ENCODE measurements around the gene STK38. TPM values are rescaled to one million over a fixed set of nuclear protein-coding genes. Genes with fewer than 3 reads are reported as not detected.
A peak's percentile ranks its signal among the peaks of the same experiment; 100 is the strongest.

The STK38 gene
- total and polyA plus RNA-seq, 2 donors, result 35.4 to 43.6 TPM

GRCh38 chr6:36555750-36556252 lies 8.5 kb upstream of the STK38 start:
- 32% methylated on average over 1 of the region's 1 CpG for WGBS
- no peak overlapping the region for H3K27ac ChIP-seq (ENCODE audit: low read depth)
- no peak overlapping the region for H3K4me3 ChIP-seq (ENCODE audit: low read depth, low read length)
- no peaks in the 10 kb centered on the region for H3K4me1 ChIP-seq (ENCODE audit: insufficient read depth)
- H3K36me3 ChIP-seq (ENCODE audit: insufficient read depth), result no peaks in the 10 kb centered on the region
- DNase-seq (ENCODE audit: extremely low spot score), result no peak

- Histone ChIP-seq H3K27ac (ENCODE audit: low read depth) (no peak overlapping the region), H3K4me1 (ENCODE audit: insufficient read depth) (no peaks in the 10 kb centered on the region), H3K4me3 (ENCODE audit: low read depth, low read length) (no peak overlapping the region), H3K36me3 (ENCODE audit: insufficient read depth) (no peaks in the 10 kb centered on the region)
- DNase-seq (ENCODE audit: extremely low spot score), result no peak
- WGBS, result 86% methylated on average over 1 of the region's 1 CpG
Observed at GRCh38 chr6:36550473-36551000, 3.3 kb upstream of the STK38 start.

GRCh38 chr6:36548401-36548743 lies 1.1 kb upstream of the STK38 start:
- Histone ChIP-seq H3K4me3 (ENCODE audit: low read depth, low read length) (no peak overlapping the region), H3K27ac (ENCODE audit: low read depth) (no peak overlapping the region), H3K4me1 (ENCODE audit: insufficient read depth) (no peaks in the 10 kb centered on the region), H3K36me3 (ENCODE audit: insufficient read depth) (no peaks in the 10 kb centered on the region)
- no peak for DNase-seq (ENCODE audit: extremely low spot score)
- WGBS, result 92% methylated on average over 2 of the region's 2 CpGs

GRCh38 chr6:36547646-36548400 lies 544 bp upstream of the STK38 start:
- 61% methylated on average over 13 of the region's 13 CpGs for WGBS
- peak overlapping the region; percentile 64 for H3K27ac ChIP-seq (ENCODE audit: low read depth)
- DNase-seq (ENCODE audit: extremely low spot score), result no peak
- H3K4me3 ChIP-seq (ENCODE audit: low read depth, low read length), result peak overlapping the region; percentile 86
- H3K4me1 ChIP-seq (ENCODE audit: insufficient read depth), result no peaks in the 10 kb centered on the region
- no peaks in the 10 kb centered on the region for H3K36me3 ChIP-seq (ENCODE audit: insufficient read depth)

GRCh38 chr6:36546308-36546919 lies 865 bp downstream of the STK38 start:
- WGBS, result under 1% methylated on average over 15 of the region's 15 CpGs
- H3K4me1 ChIP-seq (ENCODE audit: insufficient read depth), result no peaks in the 10 kb centered on the region
- H3K27ac ChIP-seq (ENCODE audit: low read depth), result peak overlapping the region; percentile 97
- peak overlapping the region; percentile 86 for H3K4me3 ChIP-seq (ENCODE audit: low read depth, low read length)
- DNase-seq (ENCODE audit: extremely low spot score), result peak; percentile 23
- H3K36me3 ChIP-seq (ENCODE audit: insufficient read depth), result no peaks in the 10 kb centered on the region

- H3K4me3 ChIP-seq (ENCODE audit: low read depth, low read length), result peak overlapping the region; percentile 86
- 13% methylated on average over 3 of the region's 3 CpGs for WGBS
- no peaks in the 10 kb centered on the region for H3K36me3 ChIP-seq (ENCODE audit: insufficient read depth)
- no peaks in the 10 kb centered on the region for H3K4me1 ChIP-seq (ENCODE audit: insufficient read depth)
- H3K27ac ChIP-seq (ENCODE audit: low read depth), result peak overlapping the region; percentile 97
- DNase-seq (ENCODE audit: extremely low spot score), result no peak
Observed at GRCh38 chr6:36545767-36546307, 1.4 kb downstream of the STK38 start.

GRCh38 chr6:36544228-36544627 lies 3.1 kb downstream of the STK38 start:
- WGBS, result 42% methylated on average over 1 of the region's 1 CpG
- Histone ChIP-seq H3K4me1 (ENCODE audit: insufficient read depth) (no peaks in the 10 kb centered on the region), H3K36me3 (ENCODE audit: insufficient read depth) (peaks cover 3% of the 10 kb centered on the region), H3K4me3 (ENCODE audit: low read depth, low read length) (no peak overlapping the region), H3K27ac (ENCODE audit: low read depth) (no peak overlapping the region)
- no peak for DNase-seq (ENCODE audit: extremely low spot score)

GRCh38 chr6:36542041-36542440 lies 5.2 kb downstream of the STK38 start:
- Histone ChIP-seq H3K27ac (ENCODE audit: low read depth) (no peak overlapping the region), H3K4me1 (ENCODE audit: insufficient read depth) (no peaks in the 10 kb centered on the region), H3K36me3 (ENCODE audit: insufficient read depth) (peaks cover 7% of the 10 kb centered on the region), H3K4me3 (ENCODE audit: low read depth, low read length) (no peak overlapping the region)
- 83% methylated on average over 2 of the region's 2 CpGs for WGBS
- DNase-seq (ENCODE audit: extremely low spot score), result no peak

- H3K4me1 ChIP-seq (ENCODE audit: insufficient read depth), result no peaks in the 10 kb centered on the region
- no peak for DNase-seq (ENCODE audit: extremely low spot score)
- 75% methylated on average over 4 of the region's 4 CpGs for WGBS
- H3K36me3 ChIP-seq (ENCODE audit: insufficient read depth), result peaks cover 7% of the 10 kb centered on the region
- H3K4me3 ChIP-seq (ENCODE audit: low read depth, low read length), result no peak overlapping the region
- H3K27ac ChIP-seq (ENCODE audit: low read depth), result no peak overlapping the region
Observed at GRCh38 chr6:36539814-36540568, 7.3 kb downstream of the STK38 start.

GRCh38 chr6:36536873-36537547 lies 10.3 kb downstream of the STK38 start:
- Histone ChIP-seq H3K4me1 (ENCODE audit: insufficient read depth) (no peaks in the 10 kb centered on the region), H3K4me3 (ENCODE audit: low read depth, low read length) (no peak overlapping the region), H3K27ac (ENCODE audit: low read depth) (no peak overlapping the region), H3K36me3 (ENCODE audit: insufficient read depth) (peaks cover 7% of the 10 kb centered on the region)
- no peak for DNase-seq (ENCODE audit: extremely low spot score)
- 71% methylated on average over 3 of the region's 3 CpGs for WGBS

GRCh38 chr6:36533321-36533720 lies 14.0 kb downstream of the STK38 start:
- Histone ChIP-seq H3K36me3 (ENCODE audit: insufficient read depth) (peaks cover 4% of the 10 kb centered on the region), H3K4me3 (ENCODE audit: low read depth, low read length) (no peak overlapping the region), H3K27ac (ENCODE audit: low read depth) (no peak overlapping the region), H3K4me1 (ENCODE audit: insufficient read depth) (no peaks in the 10 kb centered on the region)
- 25% methylated on average over 1 of the region's 1 CpG for WGBS
- DNase-seq (ENCODE audit: extremely low spot score), result no peak

DNA sequence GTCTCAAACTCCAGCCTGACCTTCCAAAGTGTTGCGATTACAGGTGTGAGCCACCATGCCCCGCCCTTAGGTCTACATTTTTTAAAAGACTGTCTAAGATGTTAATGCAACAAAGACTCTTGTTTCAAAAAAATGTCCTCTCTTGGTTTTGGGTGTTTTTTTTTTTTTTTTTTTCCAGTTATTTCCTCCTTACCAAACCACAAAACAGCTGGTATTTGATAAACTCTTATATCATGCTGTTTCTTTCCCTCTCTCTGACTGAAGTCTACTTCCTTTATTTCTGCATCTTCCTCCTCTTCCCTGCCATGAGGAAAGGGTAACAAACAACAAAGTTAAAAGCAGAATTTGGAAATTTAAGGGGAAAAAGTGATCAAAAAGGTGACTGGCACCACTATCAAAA lies 21.2 kb downstream of the STK38 start:
- Histone ChIP-seq H3K36me3 (ENCODE audit: insufficient read depth) (peaks cover 3% of the 10 kb centered on the region), H3K4me3 (ENCODE audit: low read depth, low read length) (no peak overlapping the region)

DNA sequence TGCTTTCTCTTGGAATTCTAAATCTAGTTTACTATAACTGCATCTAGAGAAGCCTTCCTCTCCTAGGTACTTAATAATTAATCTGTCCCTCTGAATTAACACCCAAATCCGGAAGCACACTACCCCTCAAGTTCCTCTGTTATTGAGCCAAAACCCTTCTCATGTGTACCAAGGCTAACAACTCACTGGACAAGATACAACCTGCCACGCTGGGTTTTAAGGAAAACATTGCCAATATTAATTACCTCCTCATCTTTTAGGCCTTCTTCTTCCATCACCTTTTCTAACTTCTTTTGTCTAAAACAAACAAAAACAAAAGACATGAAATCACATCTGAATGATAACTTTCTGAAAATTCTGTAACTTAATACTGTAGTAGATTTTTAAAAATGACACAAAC lies 21.9 kb downstream of the STK38 start:
- Histone ChIP-seq H3K4me3 (ENCODE audit: low read depth, low read length) (no peak overlapping the region), H3K36me3 (ENCODE audit: insufficient read depth) (peaks cover 3% of the 10 kb centered on the region), H3K4me1 (ENCODE audit: insufficient read depth) (no peaks in the 10 kb centered on the region), H3K27ac (ENCODE audit: low read depth) (no peak overlapping the region)
- DNase-seq (ENCODE audit: extremely low spot score), result no peak
- 87% methylated on average over 2 of the region's 2 CpGs for WGBS

More for the DNA sequence above, 21.2 kb downstream of the STK38 start:
- WGBS, result 67% methylated on average over 2 of the region's 2 CpGs
- Histone ChIP-seq H3K27ac (ENCODE audit: low read depth) (no peak overlapping the region), H3K4me1 (ENCODE audit: insufficient read depth) (no peaks in the 10 kb centered on the region)
- DNase-seq (ENCODE audit: extremely low spot score), result no peak

All from urinary bladder (tissue), 4 donors.